ENCODE results near the gene FLNB.

The FLNB gene

GRCh38 chr3:58058361-58059263, 50.4 kb downstream of the FLNB start:
- DNase-seq: no peak

- no peak for DNase-seq
These were observed 51.4 kb downstream of the FLNB start for GRCh38 chr3:58059349-58060321.

- DNase-seq: no peak
These were observed 54.2 kb downstream of the FLNB start for GRCh38 chr3:58062472-58062871.

- peak; percentile 36 for DNase-seq
These were observed 55.0 kb downstream of the FLNB start for GRCh38 chr3:58063022-58063815.

GRCh38 chr3:58064923-58065638, 56.9 kb downstream of the FLNB start:
- no peak for DNase-seq

- DNase-seq: no peak
These were observed 57.5 kb downstream of the FLNB start for GRCh38 chr3:58065700-58066167.

GRCh38 chr3:58066842-58067241, 58.6 kb downstream of the FLNB start:
- no peak for DNase-seq

GRCh38 chr3:58068122-58068809, 60.0 kb downstream of the FLNB start:
- DNase-seq: no peak

- no peak for DNase-seq
These were observed 63.3 kb downstream of the FLNB start for GRCh38 chr3:58071480-58071971.

GRCh38 chr3:58072052-58072762, 64.0 kb downstream of the FLNB start:
- DNase-seq: no peak

GRCh38 chr3:58072763-58073130, 64.5 kb downstream of the FLNB start:
- DNase-seq: no peak

- DNase-seq: no peak
These were observed 65.3 kb downstream of the FLNB start for GRCh38 chr3:58073301-58074108.

- no peak for DNase-seq
These were observed 66.0 kb downstream of the FLNB start for GRCh38 chr3:58074116-58074715.

- no peak for DNase-seq
These were observed 66.8 kb downstream of the FLNB start for GRCh38 chr3:58074997-58075396.

GRCh38 chr3:58077596-58078285, 69.5 kb downstream of the FLNB start:
- no peak for DNase-seq

- no peak for DNase-seq
These were observed 70.4 kb downstream of the FLNB start for GRCh38 chr3:58078610-58079009.

GRCh38 chr3:58079773-58080172, 71.6 kb downstream of the FLNB start:
- no peak for DNase-seq

GRCh38 chr3:58082047-58082446, 73.8 kb downstream of the FLNB start:
- DNase-seq: no peak

- no peak for DNase-seq
These were observed 75.9 kb downstream of the FLNB start for GRCh38 chr3:58084166-58084565.
